Neural crest cell (in vitro differentiated cells): ENCODE data around the gene UBE3C. TPM values are rescaled to one million over a fixed set of nuclear protein-coding genes. Genes with fewer than 3 reads are reported as not detected.
"Not testable (repeated sequence)": the region's sequence is repeated elsewhere in the genome, so short reads cannot be mapped to it uniquely, and the experiment has no call there.

ENCODE experiments used
- DNase-seq: peaks from one replicate; pipeline ENCODE4 v3.0.0; 2021; ENCODE audit warnings: low read depth, mixed read lengths, low spot score
- H3K27ac Mint-ChIP-seq: one replicate; pipeline ENCODE4 v1.8.0; 2021; ENCODE audit warnings: mild to moderate bottlenecking, mixed read lengths; ENCODE audit not compliant: unreplicated experiment
- H3K27me3 Mint-ChIP-seq: 2 replicates; pipeline ENCODE4 v1.8.0; 2021; ENCODE audit warnings: low read depth, mild to moderate bottlenecking, mixed read lengths
- H3K36me3 Mint-ChIP-seq: 2 replicates; pipeline ENCODE4 v1.8.0; 2021; ENCODE audit warnings: low read depth, mild to moderate bottlenecking, mixed read lengths
- H3K4me1 Mint-ChIP-seq: 2 replicates; pipeline ENCODE4 v1.8.0; 2021; ENCODE audit warnings: mixed read lengths
- H3K4me3 Mint-ChIP-seq: one replicate; pipeline ENCODE4 v1.8.0; 2021; ENCODE audit warnings: mild to moderate bottlenecking, mixed read lengths
- H3K9me3 Mint-ChIP-seq: 2 replicates; pipeline ENCODE4 v1.8.0; 2021; ENCODE audit warnings: mixed read lengths
- total RNA-seq: library from RNA; stranded (reverse); gene quantifications from 2 replicates; pipeline ENCODE4 v1.2.1, GENCODE V29; 2021
- TF ChIP-seq, protein P1 (sequence below): fragments of 200-600 bp; sonication (generic); conservative IDR thresholded peaks from 2 replicates; pipeline ENCODE4 v1.5.0; 2021; ENCODE audit warnings: antibody characterized with exemption, mild to moderate bottlenecking

The UBE3C gene
- total RNA-seq, 1 donor from 2014 or later = 46.8 TPM

DNA sequence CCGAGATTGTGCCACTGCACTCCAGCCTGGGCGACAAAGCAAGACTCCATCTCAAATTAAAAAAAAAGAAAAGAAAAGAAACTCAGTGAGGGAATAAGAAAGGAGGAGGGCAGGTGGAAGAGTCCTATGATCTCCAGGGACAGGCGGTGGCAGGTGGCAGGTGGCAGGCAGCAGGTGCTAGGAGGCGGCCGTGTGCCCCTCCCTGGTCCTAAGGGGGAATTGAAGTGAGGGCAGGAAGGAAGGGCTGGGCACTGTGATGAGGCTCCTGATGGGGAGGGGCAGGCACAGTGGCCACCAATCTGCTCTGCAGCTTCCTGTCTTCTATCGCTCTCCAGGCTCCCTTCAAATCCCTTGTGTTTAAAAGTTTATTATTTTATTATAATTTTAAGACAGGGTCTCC is 41.2 kb upstream of the UBE3C start:
- no peaks in the 10 kb centered on the region for H3K4me1 Mint-ChIP-seq
- H3K27me3 Mint-ChIP-seq = peaks cover 16% of the 10 kb centered on the region
- no peaks in the 10 kb centered on the region for H3K36me3 Mint-ChIP-seq
- H3K4me3 Mint-ChIP-seq = no peak overlapping the region
- peaks cover 6% of the 10 kb centered on the region for H3K9me3 Mint-ChIP-seq
- no peak for DNase-seq
- H3K27ac Mint-ChIP-seq = no peak overlapping the region
- TF ChIP-seq, protein P1, sequence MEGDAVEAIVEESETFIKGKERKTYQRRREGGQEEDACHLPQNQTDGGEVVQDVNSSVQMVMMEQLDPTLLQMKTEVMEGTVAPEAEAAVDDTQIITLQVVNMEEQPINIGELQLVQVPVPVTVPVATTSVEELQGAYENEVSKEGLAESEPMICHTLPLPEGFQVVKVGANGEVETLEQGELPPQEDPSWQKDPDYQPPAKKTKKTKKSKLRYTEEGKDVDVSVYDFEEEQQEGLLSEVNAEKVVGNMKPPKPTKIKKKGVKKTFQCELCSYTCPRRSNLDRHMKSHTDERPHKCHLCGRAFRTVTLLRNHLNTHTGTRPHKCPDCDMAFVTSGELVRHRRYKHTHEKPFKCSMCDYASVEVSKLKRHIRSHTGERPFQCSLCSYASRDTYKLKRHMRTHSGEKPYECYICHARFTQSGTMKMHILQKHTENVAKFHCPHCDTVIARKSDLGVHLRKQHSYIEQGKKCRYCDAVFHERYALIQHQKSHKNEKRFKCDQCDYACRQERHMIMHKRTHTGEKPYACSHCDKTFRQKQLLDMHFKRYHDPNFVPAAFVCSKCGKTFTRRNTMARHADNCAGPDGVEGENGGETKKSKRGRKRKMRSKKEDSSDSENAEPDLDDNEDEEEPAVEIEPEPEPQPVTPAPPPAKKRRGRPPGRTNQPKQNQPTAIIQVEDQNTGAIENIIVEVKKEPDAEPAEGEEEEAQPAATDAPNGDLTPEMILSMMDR = no peak

DNA sequence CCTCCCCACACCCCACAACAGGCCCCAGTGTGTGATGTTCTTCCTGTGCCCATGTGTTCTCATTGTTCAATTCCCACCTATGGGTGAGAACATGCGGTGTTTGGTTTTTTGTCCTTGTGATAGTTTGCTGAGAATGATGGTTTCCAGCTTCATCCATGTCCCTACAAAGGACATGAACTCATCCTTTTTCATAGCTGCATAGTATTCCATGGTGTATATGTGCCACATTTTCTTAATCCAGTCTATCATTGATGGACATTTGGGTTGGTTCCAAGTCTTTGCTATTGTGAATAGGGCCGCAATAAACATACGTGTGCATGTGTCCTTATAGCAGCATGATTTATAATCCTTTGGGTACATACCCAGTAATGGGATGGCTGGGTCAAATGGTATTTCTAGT is 38.7 kb upstream of the UBE3C start:
- not testable (repeated sequence) for H3K4me3 Mint-ChIP-seq, H3K9me3 Mint-ChIP-seq, H3K36me3 Mint-ChIP-seq, H3K4me1 Mint-ChIP-seq, H3K27ac Mint-ChIP-seq, DNase-seq
- H3K27me3 Mint-ChIP-seq = peaks cover 24% of the 10 kb centered on the region

DNA sequence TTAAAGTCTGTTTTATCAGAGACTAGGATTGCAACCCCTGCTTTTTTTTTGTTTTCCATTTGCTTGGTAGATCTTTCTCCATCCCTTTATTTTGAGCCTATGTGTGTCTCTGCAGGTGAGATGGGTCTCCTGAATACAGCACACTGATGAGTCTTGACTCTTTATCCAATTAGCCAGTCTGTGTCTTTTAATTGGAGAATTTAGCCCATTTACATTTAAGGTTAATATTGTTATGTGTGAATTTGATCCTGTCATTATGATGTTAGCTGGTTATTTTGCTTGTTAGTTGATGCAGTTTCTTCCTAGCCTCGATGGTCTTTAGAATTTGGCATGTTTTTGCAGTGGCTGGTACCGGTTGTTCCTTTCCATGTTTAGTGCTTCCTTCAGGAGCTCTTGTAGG is 35.1 kb upstream of the UBE3C start:
- peaks cover 16% of the 10 kb centered on the region for H3K9me3 Mint-ChIP-seq
- not testable (repeated sequence) for H3K4me3 Mint-ChIP-seq, H3K27ac Mint-ChIP-seq, H3K4me1 Mint-ChIP-seq, H3K36me3 Mint-ChIP-seq, DNase-seq
- H3K27me3 Mint-ChIP-seq = peaks cover 22% of the 10 kb centered on the region

DNA sequence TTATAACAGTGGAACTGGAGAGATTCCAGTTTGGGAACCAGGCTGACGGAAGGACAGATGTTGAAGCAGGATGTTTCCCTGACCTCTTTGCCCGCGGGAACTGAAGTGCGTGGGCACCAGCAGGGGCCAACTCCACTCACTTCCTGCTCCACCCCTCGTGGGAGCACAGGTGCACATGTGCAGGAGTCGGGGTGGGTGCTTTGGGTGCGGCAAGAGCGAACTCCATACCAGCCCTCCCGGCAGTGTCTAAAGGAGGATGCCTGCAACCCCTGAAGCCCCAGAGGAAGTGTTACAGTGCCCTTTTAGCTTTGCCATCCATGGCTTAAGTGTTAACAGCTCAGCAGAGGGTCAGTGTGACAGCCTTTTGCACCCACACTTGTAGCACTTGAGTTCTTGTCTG is 27.4 kb upstream of the UBE3C start:
- Mint-ChIP-seq H3K27me3 (peaks cover 18% of the 10 kb centered on the region), H3K4me3 (no peak overlapping the region), H3K36me3 (no peaks in the 10 kb centered on the region), H3K4me1 (no peaks in the 10 kb centered on the region), H3K27ac (no peak overlapping the region), H3K9me3 (peaks cover 13% of the 10 kb centered on the region)
- TF ChIP-seq, protein P1 = no peak
- no peak for DNase-seq

DNA sequence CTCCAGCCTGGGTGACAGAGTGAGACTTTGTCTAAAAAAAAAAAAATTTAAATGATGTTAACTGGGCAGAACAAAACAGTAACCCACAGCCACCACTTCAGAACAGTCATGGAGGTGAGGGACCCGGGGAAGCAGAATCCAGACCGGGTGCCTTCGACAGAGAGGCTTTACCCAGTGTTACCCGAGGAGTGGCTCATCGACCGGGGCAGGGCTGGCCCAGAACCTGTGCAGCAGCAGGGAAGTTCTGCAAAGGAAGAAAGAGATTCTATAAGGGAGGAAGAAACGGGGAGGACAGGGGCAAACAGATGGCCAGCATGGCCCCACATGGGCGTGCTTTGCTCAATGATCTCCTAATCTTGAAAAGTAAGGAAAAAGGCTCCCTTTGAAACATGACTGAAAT is 26.0 kb upstream of the UBE3C start:
- Mint-ChIP-seq H3K36me3 (no peaks in the 10 kb centered on the region), H3K4me3 (no peak overlapping the region)

DNA sequence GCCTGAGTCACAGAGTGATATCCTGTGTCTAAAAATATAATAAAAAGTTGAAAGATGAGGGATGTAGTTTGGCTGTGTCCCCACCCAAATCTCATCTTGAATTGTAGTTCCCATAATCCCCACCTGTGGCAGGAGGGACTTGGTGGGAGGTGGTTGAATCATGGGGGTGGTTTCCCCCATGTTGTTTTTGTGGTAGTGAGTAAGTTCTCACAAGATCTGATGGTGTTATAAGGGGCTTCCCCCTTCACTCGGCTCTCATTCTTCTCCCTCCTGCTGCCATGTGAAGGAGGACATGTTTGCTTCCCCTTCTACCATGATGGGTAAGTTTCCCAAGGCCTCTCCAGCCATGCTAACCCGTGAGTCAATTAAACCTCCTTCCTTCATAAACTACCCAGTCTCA is 25.1 kb upstream of the UBE3C start:
- H3K27me3 Mint-ChIP-seq = peaks cover 19% of the 10 kb centered on the region
- peaks cover 8% of the 10 kb centered on the region for H3K9me3 Mint-ChIP-seq
- no peak for DNase-seq
- H3K4me3 Mint-ChIP-seq = no peak overlapping the region
- no peaks in the 10 kb centered on the region for H3K36me3 Mint-ChIP-seq
- TF ChIP-seq, protein P1 = no peak
- H3K4me1 Mint-ChIP-seq = no peaks in the 10 kb centered on the region
- no peak overlapping the region for H3K27ac Mint-ChIP-seq

More for the DNA sequence above, 26.0 kb upstream of the UBE3C start:
- Mint-ChIP-seq H3K27ac (no peak overlapping the region), H3K9me3 (peaks cover 8% of the 10 kb centered on the region), H3K27me3 (peaks cover 18% of the 10 kb centered on the region), H3K4me1 (no peaks in the 10 kb centered on the region)
- no peak for DNase-seq
- TF ChIP-seq, protein P1 = no peak

DNA sequence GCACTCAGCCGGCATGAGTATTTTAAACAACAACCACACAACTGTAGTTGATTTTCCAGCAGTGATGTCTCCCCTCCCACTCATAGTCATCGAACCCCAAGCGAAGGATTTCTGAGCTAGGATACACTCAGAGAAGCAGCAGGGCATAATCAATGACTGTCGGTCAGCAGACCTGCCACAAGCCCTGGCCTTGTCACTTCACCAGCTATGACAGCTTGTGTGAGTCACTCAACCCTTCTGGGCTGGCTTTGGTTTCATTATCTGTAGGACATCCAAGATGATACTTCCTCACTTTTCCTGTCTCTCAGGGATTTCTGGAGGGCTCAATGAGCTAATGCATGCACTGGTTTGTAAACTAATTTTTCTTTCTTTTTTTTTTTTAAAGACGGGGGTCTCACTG is 22.0 kb upstream of the UBE3C start:
- DNase-seq = no peak
- Mint-ChIP-seq H3K27ac (no peak overlapping the region), H3K4me1 (no peaks in the 10 kb centered on the region), H3K4me3 (no peak overlapping the region), H3K36me3 (no peaks in the 10 kb centered on the region), H3K9me3 (peaks cover 5% of the 10 kb centered on the region), H3K27me3 (peaks cover 17% of the 10 kb centered on the region)
- TF ChIP-seq, protein P1 = no peak
